HG02763 (cell line): ENCODE measurements around the gene LTC4S.
"Not testable (repeated sequence)": the region's sequence is repeated elsewhere in the genome, so short reads cannot be mapped to it uniquely, and the experiment has no call there.

ENCODE experiments used
- ATAC-seq: cut with Tn5 transposase; IDR thresholded peaks from one replicate; pipeline ENCODE4 v1.9.1; 2021; ENCODE audit warnings: mild to moderate bottlenecking, moderate library complexity; ENCODE audit not compliant: unreplicated experiment

Gene LTC4S, protein sequence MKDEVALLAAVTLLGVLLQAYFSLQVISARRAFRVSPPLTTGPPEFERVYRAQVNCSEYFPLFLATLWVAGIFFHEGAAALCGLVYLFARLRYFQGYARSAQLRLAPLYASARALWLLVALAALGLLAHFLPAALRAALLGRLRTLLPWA

GRCh38 chr5:179793468-179794139 lies at the start of gene LTC4S:
Gene LTC4S (plus strand): TSS chr5:179793986. CDS start chr5:179794081, 95 bp downstream.
- ATAC-seq, result no peak

DNA sequence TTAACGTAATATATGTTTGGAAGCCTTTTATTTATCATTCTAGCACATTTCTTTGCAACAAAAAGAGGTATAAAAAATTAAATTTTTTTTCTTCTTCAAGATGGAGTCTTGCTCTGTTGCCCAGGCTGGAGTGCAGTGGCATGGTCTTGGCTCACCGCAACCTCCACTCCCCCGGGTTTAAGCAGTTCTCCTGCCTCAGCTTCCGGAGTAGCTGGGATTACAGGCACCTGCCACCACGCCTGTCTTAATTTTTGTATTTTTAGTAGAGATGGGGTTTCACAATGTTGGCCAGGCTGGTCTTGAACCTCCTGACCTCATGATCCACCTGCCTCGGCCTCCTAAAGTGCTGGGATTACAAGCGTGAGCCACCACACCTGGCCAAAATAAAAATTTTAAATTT lies 49.7 kb upstream of the LTC4S start:
- ATAC-seq, result not testable (repeated sequence)

DNA sequence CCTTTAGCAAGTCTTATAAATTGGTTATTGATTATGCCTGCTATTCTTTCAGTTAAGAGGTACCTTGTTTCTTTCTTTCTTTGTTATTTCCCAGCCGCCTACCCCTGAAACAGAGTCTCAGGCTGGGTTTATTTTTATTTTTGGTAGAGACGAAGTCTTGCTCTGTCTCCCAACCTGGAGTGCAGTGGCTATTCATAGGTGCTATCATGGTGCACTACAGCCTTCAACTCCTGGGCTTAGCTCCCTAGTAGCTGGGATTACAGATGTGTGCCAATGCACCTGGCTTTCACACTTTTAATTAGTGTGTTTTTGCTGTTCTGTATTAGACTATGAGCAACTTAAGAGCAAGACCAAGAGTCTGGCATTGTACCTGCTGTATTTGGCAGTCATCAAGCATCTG lies 46.9 kb upstream of the LTC4S start:
- no peak for ATAC-seq

GRCh38 chr5:179747811-179748210 lies 46.0 kb upstream of the LTC4S start:
- no peak for ATAC-seq

- ATAC-seq, result no peak
Measured at GRCh38 chr5:179749857-179750508, 43.8 kb upstream of the LTC4S start.

DNA sequence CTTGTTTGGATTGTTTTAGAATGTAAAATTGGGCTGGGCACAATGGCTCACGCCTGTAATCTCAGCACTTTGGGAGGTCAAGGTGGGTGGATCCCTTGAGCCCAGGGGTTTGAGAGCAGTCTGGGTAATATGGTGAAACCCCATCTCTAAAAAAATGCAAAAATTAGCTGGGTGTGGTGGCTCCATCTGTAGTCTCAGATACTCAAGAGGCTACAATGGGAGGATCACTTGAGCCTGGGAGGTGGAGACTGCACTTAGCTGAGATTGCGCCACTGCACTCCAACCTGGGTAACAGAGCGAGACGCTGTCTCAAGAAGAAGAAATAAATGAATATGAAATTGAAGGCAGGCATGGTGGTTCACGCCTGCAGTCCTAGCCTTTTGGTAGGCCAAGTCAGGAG lies 39.8 kb upstream of the LTC4S start:
- no peak for ATAC-seq

GRCh38 chr5:179755022-179755421 lies 38.8 kb upstream of the LTC4S start:
- ATAC-seq, result no peak

GRCh38 chr5:179758955-179759354 lies 34.8 kb upstream of the LTC4S start:
- ATAC-seq, result no peak

GRCh38 chr5:179759581-179760551 lies 33.9 kb upstream of the LTC4S start:
- ATAC-seq, result no peak

DNA sequence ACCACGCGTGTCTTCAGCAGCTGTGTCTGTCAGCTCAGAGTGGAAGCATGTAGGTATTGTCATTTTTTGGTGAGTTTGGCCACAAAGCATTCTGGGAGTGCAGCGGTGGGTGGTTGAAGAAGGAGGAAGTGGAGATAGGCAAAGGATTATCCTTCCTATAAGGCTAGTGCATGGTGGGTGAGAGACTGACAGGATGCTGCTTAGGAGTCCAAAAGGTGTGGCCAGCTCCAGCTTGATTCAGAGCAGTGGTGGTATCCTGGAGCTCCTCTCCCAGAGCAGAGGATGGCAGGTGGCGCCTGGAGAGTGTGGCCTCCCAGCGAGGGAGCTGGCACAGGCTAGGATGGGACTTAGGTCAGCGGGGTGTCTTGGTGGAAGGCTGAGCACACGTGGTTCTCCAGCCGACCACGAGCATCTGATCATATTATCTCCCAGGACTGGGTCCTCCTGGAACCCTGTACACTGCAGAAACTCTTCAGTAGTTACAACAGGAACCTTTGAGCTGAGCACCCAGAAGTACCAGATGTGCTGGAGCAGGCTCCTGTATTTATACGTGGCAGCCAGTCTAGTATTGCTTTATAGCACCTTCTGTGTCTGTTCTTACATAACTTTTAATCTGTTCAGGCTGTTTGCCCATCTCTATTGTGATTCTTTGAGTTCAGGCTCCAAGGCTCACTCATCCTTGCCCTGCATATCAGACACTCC lies 31.6 kb upstream of the LTC4S start:
- ATAC-seq, result no peak

DNA sequence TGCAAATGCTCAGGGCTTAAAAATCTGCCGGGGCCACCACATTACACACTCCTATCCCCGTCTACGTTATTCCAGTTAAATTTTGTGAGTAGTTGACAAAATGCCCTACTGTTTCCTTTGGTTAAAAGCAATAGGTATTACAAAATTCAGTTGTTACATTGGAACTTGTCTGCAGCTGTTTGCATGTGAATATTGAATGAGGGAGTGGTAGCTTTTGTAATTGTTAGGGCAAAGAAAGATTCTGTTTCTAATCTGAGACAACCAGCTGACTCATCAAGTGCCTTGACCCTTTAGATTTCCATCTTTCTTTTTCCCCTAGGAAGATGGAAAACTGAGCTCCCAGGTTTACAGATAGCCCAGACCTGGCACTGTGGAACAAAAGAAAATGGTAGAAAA lies 31.0 kb upstream of the LTC4S start:
- no peak for ATAC-seq

GRCh38 chr5:179763215-179763945 lies 30.4 kb upstream of the LTC4S start:
- no peak for ATAC-seq

DNA sequence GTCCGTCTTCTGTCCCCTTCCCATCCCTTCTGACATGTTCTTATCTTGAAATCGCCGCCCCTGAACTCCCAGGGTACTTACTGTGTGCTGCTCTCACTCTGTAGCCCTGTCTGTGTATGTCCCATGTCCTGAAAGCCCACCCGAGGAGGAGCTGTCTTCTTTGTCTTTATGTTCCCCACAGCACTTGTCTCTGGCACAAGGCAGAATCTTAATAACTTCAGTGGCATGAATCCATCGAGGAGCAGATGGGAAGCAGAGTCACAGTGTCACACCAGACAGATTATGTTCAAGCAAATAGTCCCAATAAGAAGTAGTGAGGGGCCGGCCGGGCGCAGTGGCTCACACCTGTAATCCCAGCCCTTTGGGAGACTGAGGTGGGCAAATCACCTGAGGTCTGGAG lies 29.7 kb upstream of the LTC4S start:
- no peak for ATAC-seq

DNA sequence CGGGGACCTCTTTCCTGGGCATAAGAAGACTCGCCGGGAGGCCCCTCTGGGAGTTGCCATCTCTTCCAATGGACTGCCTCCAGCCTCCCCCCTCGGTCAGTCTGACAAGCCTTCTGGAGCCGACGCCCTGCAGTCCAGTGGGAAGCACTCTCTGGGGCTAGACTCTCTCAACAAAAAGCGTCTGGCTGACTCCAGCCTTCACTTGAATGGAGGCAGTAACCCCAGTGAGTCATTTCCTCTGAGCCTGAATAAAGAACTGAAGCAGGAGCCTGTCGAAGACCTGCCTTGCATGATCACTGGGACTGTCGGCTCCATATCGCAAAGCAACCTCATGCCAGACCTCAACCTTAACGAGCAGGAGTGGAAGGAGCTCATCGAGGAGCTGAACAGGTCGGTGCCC lies 28.4 kb upstream of the LTC4S start:
- ATAC-seq, result no peak

- ATAC-seq, result no peak
Measured at GRCh38 chr5:179766021-179766725, 27.6 kb upstream of the LTC4S start.

- no peak for ATAC-seq
Measured at GRCh38 chr5:179766726-179767455, 26.9 kb upstream of the LTC4S start.

GRCh38 chr5:179767496-179768100 lies 26.2 kb upstream of the LTC4S start:
- no peak for ATAC-seq
